Muscle of back (tissue), 11 donors: Measurements from ENCODE around the gene C17orf58. TPM values are rescaled to one million over a fixed set of nuclear protein-coding genes. Genes with fewer than 3 reads are reported as not detected.
A peak's percentile ranks its signal among the peaks of the same experiment; 100 is the strongest.
"Not testable (repeated sequence)": the region's sequence is repeated elsewhere in the genome, so short reads cannot be mapped to it uniquely, and the experiment has no call there.

ENCODE experiments used
- DNase-seq, 3 donors: peaks; one replicate each; pipeline versions ENCODE4 v3.0.0 to v3.0.0-alpha.2; 2013
- polyA plus RNA-seq, 10 donors: library from polyadenylated mRNA; unstranded; fragments of 120-200 nt; gene quantifications; one replicate each; pipeline ENCODE4 v1.2.1, GENCODE V29; 2013; ENCODE audit not compliant: insufficient read length in 10 of 10

The C17orf58 gene
- polyA plus RNA-seq, 10 donors, result 15.1 to 21.8 (median 19.2) TPM

GRCh38 chr17:68011199-68011665 lies 15.0 kb upstream of the C17orf58 start:
- peak in 2 of 3 donors; percentile 30 to 32 for DNase-seq

DNA sequence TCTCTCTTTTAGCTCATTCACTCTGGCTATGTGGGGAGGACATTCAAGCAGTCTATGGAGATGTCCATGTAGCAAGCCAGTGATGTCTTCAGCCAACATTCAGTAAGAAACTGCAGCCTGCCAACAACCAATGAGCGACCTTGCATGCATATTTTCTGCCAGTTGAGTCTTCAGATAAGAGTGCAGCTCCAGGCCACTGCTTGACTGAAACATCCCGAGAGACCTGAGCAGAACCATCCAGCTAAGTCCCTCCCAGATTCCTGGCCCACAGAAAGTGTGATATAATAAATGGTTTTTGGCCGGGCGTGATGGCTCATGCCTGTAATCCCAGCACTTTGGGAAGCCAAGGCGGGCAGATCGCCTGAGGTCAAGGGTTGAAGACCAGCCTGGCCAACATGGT lies 10.5 kb upstream of the C17orf58 start:
- peak in 2 of 3 donors; percentile 28 to 64 for DNase-seq

DNA sequence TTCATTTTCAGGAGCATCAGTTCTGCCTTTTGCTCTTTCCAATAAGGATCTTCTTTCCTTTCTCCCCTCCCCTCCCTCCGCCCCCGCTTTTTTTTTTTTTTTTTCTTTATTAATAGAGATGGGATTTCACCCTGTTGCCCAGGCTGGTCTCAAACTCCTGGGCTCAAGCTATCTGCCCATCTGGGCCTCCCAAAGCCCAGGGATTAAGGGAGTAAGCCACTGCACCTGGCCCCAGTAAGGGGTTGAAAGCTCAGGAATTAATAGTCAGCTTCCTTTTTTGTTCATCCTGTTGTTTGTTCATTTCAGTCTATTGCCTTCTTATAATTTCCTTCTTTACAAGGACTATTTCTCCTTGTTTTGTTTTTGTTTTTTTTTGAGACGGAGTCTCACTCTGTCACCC lies 7.9 kb upstream of the C17orf58 start:
- no peak for DNase-seq

DNA sequence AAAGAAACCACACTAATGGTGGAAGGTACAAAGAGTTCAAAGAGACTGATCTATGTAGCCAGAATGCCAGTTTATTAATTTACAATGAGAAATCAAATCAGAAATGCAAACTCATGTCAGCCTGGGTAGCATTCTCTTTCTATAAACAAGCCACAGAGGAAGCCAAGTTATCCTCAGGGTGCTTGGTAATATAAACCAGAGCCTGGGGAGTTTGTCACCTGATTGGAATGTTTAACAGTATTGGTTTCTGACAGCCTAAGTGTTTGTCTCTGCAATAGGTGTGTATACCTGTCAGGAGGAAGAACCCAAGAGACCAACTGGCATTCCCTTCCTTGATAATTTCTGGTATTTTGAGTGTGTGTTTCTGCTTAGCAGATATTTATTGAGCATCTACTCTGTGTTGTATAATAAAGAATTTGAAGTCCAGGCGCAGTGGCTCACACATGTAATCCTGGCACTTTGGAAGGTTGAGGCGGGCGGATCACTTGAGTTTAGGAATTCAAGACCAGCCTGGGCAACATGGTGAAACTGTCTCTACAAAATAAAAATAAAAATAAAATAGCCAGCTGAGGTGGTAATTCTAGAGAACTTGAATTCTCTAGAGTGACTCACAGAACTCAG lies 3.1 kb upstream of the C17orf58 start:
- no peak for DNase-seq

GRCh38 chr17:67998466-67998865 lies 2.2 kb upstream of the C17orf58 start:
- DNase-seq, result no peak

GRCh38 chr17:67995570-67996263 lies 552 bp downstream of the C17orf58 start:
- DNase-seq, result peak; percentile 18 to 73 (median 36)

DNA sequence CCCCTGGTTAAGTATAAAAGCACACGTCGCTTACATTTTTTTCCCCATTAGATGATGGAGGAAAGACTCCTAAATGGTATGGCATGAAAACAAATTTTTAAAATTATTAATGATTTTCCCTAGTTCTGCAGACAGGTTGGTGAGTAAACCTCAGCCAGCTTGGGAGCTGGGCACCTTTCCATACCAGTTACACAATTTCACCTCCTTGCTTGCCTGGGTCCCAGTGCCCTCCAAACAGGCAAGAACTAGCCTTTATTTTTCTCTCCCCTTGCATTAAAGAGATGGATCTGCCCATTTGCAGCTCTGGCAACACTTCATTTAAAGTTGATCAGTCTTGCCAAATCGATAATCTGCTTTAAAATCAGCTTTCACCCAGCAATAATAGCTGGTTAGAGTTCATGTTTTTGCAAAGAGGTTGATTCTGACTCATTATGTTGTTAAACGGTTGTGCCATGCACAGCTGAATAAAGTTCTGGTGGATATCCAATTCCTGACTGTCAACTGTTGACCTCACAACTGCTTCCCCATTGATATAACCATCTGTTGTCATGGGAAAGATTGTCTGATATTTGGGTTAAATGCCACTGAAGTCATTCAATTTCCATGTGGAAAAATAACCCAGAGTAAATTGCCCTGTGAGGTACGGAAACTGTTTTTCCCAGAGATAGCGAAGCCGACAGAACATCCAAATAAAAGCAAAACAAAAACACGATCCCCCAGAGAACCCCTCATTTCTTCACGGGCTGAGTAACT lies 1.3 kb downstream of the C17orf58 start:
- DNase-seq, result peak in 2 of 3 donors; percentile 43 to 47

- no peak for DNase-seq
Measured at GRCh38 chr17:67993998-67994361, 2.3 kb downstream of the C17orf58 start.

DNA sequence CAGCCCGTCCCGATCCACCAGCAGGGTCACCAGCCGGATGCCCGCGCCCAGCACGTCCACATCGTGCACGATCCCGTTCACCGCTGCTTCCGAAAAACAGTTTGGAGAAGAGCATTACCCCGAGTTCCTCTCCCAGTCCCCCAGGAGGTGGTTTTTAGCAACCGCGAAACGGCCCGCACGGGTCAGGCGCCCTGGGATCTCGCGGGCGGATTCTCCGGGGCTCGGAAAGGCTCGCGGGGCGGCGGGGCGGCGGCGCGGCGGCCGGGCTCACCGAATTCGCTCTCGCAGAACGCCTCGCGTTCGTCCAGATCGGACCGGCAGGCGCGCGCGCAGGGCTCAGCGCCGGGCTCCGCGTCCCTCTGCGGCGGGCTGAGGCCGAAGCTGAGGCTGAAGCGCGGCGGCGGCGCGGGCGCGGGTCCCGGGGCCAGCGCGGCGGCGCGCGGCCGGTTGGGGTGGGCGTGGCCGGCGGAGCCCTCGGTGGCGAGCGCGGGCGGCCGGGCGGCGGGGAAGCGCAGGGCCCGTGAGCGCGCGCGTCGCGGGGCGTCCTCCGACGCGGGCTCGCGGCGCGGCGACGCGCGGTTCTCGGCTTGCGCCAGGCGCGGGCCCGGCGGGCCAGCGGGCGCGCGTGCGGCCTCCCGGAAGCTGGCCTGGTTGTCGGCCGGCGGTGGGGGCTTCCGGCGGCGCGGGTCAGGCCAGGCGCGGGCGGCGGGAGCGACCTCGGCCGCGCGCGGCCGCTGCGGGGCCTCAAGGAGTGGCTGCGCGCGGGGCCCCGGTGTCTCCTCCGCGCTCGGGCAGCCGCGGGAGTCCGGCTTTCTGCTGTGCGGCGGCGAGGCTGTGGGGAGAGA lies 2.9 kb downstream of the C17orf58 start:
- DNase-seq, result peak; percentile 90 to 93 (median 93)

- peak in 1 of 3 donors; percentile 13 for DNase-seq
Measured at GRCh38 chr17:67992548-67993152, 3.6 kb downstream of the C17orf58 start.

DNA sequence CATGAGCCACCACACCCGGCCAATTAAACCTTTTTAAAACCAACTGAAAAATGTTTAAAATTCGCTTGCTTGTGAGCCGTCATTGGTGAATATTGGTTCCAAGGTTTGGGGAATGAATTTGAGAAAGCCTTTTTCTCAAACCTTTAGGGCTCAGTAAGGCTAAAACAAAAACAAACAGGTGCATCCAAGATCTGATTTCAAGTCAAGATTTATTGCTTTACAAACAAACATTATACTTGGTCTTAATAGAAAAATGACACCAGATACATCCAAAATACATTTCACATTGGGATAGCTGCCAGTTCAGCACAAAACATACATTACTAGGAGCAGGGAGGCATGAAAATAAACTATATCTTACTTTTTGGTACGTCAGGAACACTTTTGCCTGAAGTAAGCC lies 5.4 kb downstream of the C17orf58 start:
- no peak for DNase-seq

GRCh38 chr17:67983383-67983688 lies 12.9 kb downstream of the C17orf58 start:
- no peak for DNase-seq

- no peak for DNase-seq
Measured at GRCh38 chr17:67982686-67983382, 13.4 kb downstream of the C17orf58 start.

DNA sequence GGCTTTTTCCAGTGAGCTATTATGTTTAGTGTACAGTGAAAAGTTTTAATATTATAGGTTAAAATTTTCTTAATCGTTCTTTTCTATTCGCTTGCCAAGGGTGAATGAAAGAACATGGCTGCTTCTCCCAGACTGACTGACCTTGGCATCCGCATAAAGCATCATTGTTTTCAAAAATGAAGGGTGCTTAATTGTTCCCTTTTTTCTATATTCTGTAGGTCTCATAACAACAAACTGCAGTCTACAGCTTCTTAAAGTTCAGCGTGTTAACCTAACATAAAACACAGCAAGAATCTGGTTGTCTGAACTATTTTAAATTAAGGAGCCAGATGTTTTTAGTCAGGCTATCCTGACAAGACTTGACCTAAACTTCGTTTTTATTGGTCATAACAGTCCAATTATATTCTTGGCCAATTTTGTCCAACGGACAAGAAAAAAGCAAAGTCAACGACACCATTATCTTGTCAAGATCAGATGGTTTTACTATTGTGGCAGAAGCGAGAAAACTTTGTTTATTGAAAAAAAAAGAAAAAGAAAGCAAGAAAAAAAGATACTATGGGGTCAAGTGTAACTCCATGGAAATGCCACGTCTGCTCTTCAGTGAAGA lies 14.1 kb downstream of the C17orf58 start:
- DNase-seq, result no peak

DNA sequence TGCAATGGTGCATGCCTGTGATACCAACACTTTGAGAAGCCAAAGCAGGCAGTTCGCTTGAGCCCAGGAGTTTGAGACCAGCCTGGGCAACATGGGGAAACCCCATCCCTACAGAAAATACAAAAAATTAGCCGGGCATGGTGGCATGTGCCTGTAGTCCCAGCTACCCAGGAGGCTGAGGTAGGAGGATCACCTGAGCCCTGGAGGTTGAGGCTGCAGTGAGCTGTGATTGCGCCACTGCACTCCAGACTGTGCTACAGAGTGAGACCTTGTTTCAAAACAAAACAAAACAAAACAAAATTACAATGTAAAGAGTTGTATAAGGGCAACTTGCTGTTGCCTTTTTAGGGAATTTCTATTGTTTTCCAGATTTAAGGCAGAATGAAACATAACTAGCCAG lies 15.4 kb downstream of the C17orf58 start:
- DNase-seq, result not testable (repeated sequence)

- DNase-seq, result no peak
Measured at GRCh38 chr17:67980456-67980855, 15.8 kb downstream of the C17orf58 start.

DNA sequence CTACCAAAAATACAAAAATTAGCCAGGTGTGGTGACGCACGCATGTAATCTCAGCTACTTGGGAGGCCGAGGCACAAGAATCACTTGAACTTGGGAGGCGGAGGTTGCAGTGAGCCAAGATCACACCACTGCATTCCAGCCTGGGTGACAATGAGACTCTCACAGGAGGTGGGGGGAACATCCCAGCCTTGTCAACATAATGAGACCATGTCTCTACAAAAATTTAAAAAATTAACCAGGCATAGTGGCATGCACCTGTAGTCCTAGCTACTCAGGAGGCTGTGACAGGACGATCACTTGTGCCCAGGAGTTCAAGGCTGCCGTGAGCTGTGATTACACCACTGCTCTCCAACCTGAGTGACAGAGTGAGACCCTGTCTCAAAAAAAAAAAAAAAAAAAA lies 20.0 kb downstream of the C17orf58 start:
- not testable (repeated sequence) for DNase-seq

DNA sequence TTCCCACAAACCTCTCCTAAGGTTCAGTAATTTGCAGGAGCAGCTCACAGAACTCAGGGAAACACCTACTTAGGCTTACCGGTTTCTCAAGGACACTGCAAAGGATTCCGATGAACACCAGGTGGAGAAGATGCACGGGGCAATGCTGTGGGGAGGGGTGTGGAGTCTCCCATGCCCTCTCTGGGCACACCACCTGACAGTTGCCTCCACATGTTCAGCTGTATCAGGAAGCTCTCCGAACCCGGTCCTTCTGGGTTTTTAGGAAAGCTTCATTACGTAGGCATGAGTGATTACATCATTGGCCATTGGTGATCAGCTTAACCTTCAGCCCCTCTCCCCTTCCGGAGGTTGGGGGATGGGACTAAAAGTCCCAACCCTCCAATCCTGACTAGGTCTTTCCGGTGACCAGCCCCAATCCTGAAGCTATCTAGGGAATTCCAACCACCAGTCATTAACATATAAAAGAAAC lies 21.6 kb downstream of the C17orf58 start:
- DNase-seq, result no peak

- no peak for DNase-seq
Measured at GRCh38 chr17:67974185-67974584, 22.1 kb downstream of the C17orf58 start.

DNA sequence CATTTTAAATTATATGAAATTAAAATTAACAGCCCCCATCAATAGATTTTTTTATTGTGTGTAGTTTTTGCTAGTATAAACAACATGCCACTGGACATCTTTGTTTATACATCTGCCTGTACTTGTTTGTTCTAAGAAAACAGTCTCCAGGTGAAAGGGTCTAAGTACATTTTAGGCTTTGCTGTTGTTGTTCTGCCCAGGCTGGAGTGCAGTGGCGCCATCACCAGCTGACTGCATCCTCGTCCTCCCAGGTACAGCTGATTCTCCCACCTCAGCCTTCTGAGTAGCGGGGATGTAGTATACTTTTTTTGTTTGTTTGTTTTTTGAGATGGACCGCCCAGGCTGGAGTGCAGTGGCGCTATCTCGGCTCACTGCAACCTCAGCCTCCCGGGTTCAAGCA lies 25.5 kb downstream of the C17orf58 start:
- no peak for DNase-seq
